H9 (cell line): Measurements from ENCODE around the gene DESI2. TPM values are rescaled to one million over a fixed set of nuclear protein-coding genes. Genes with fewer than 3 reads are reported as not detected.

ENCODE experiments used
- DNase-seq: peaks from one replicate; pipeline ENCODE4 v3.0.0-alpha.2; 2017
- H2AFZ ChIP-seq: one replicate; pipeline ENCODE4 v1.6.1; 2013; ENCODE audit warnings: mild to moderate bottlenecking, low read length, control low read depth, moderate library complexity
- H2AK5ac ChIP-seq: 2 replicates; pipeline ENCODE4 v1.6.1; 2013; ENCODE audit warnings: low read length, control low read depth, mixed read lengths; ENCODE audit not compliant: insufficient read length
- H2BK120ac ChIP-seq: one replicate; pipeline ENCODE4 v1.6.1; 2013; ENCODE audit warnings: low read depth, mild to moderate bottlenecking, low read length, control low read depth, inconsistent platforms; ENCODE audit not compliant: poor library complexity, severe bottlenecking
- H2BK12ac ChIP-seq: 2 replicates; pipeline ENCODE4 v1.6.1; 2013; ENCODE audit warnings: low read length, control low read depth, mixed read lengths, low read depth; ENCODE audit not compliant: insufficient read length
- H2BK15ac ChIP-seq: 2 replicates; pipeline ENCODE4 v1.6.1; 2013; ENCODE audit warnings: low read depth, low read length, control low read depth
- H2BK20ac ChIP-seq: one replicate; pipeline ENCODE4 v1.6.1; 2013; ENCODE audit warnings: low read depth, mild to moderate bottlenecking, low read length, control low read depth, inconsistent platforms; ENCODE audit not compliant: poor library complexity, severe bottlenecking
- H2BK5ac ChIP-seq: 2 replicates; pipeline ENCODE4 v1.6.1; 2013; ENCODE audit warnings: low read length, control low read depth, mixed read lengths; ENCODE audit not compliant: insufficient read length
- H3K14ac ChIP-seq: 2 replicates; pipeline ENCODE4 v1.6.1; 2013; ENCODE audit warnings: low read length, control low read depth; ENCODE audit not compliant: insufficient read depth
- H3K18ac ChIP-seq: 2 replicates; pipeline ENCODE4 v1.6.1; 2013; ENCODE audit warnings: low read depth, mild to moderate bottlenecking, mixed read lengths, low read length, control low read depth; ENCODE audit not compliant: insufficient read length
- H3K23ac ChIP-seq: 2 replicates; pipeline ENCODE4 v1.6.1; 2013; ENCODE audit warnings: low read length, control low read depth, mixed read lengths, low read depth; ENCODE audit not compliant: insufficient read length
- H3K23me2 ChIP-seq: 2 replicates; pipeline ENCODE4 v1.6.1; 2013; ENCODE audit warnings: low read depth, mild to moderate bottlenecking, mixed read lengths, low read length, control low read depth; ENCODE audit not compliant: insufficient read length, poor library complexity, severe bottlenecking
- H3K27ac ChIP-seq: 2 replicates; pipeline ENCODE4 v1.5.1; 2013; ENCODE audit warnings: low read length, control low read depth, mixed read lengths, low read depth; ENCODE audit not compliant: insufficient read length
- H3K27me3 ChIP-seq: 2 replicates; pipeline ENCODE4 v1.6.1; 2013; ENCODE audit warnings: low read length, control low read depth, inconsistent platforms; ENCODE audit not compliant: insufficient read depth
- H3K4ac ChIP-seq: 2 replicates; pipeline ENCODE4 v1.6.1; 2013; ENCODE audit warnings: low read depth, mild to moderate bottlenecking, control low read depth, inconsistent platforms, low read length, moderate library complexity
- H3K4me1 ChIP-seq: 2 replicates; pipeline ENCODE4 v1.6.1; 2013; ENCODE audit warnings: low read length, control low read depth, inconsistent platforms; ENCODE audit not compliant: insufficient read depth
- H3K4me2 ChIP-seq: 2 replicates; pipeline ENCODE4 v1.6.1; 2013; ENCODE audit warnings: low read length, control low read depth, mixed read lengths; ENCODE audit not compliant: insufficient read length, insufficient read depth
- H3K56ac ChIP-seq: 2 replicates; pipeline ENCODE4 v1.6.1; 2013; ENCODE audit warnings: low read depth, mild to moderate bottlenecking, mixed read lengths, low read length, control low read depth; ENCODE audit not compliant: insufficient read length
- H3K79me1 ChIP-seq: 2 replicates; pipeline ENCODE4 v1.6.1; 2013; ENCODE audit warnings: low read depth, mild to moderate bottlenecking, moderate library complexity, low read length, control low read depth, inconsistent platforms; ENCODE audit not compliant: insufficient read depth, poor library complexity, severe bottlenecking
- H3K79me2 ChIP-seq: 2 replicates; pipeline ENCODE4 v1.6.1; 2013; ENCODE audit warnings: low read length, control low read depth, inconsistent platforms; ENCODE audit not compliant: insufficient read depth
- H3K9ac ChIP-seq: 2 replicates; pipeline ENCODE4 v1.6.1; 2013; ENCODE audit warnings: low read length, control low read depth, mixed read lengths; ENCODE audit not compliant: insufficient read length; ENCODE audit errors: extremely low read depth
- H3K9me3 ChIP-seq: one replicate; pipeline ENCODE4 v1.6.1; 2013; ENCODE audit warnings: low read depth, low read length, inconsistent platforms; ENCODE audit not compliant: control insufficient read depth
- H3T11ph ChIP-seq: one replicate; pipeline ENCODE4 v1.6.1; 2013; ENCODE audit warnings: mild to moderate bottlenecking, low read length, control low read depth, inconsistent platforms
- H4K20me1 ChIP-seq: one replicate; pipeline ENCODE4 v1.6.1; 2013; ENCODE audit not compliant: control insufficient read depth, insufficient read length, insufficient read depth
- H4K5ac ChIP-seq: 2 replicates; pipeline ENCODE4 v1.6.1; 2013; ENCODE audit warnings: low read depth, mild to moderate bottlenecking, mixed read lengths, low read length, control low read depth; ENCODE audit not compliant: insufficient read length
- H4K8ac ChIP-seq: replicated peaks from 2 replicates; pipeline ENCODE4 v1.6.1; 2013; ENCODE audit warnings: low read length, control low read depth, mixed read lengths, low read depth; ENCODE audit not compliant: insufficient read length
- H4K91ac ChIP-seq: 2 replicates; pipeline ENCODE4 v1.6.1; 2013; ENCODE audit warnings: low read depth, mild to moderate bottlenecking, moderate library complexity, mixed read lengths, low read length, control low read depth; ENCODE audit not compliant: insufficient read length
- H3K27ac Mint-ChIP-seq, 3 experiments: 2 replicates in 2 of 3; 3 replicates in 1 of 3; pipeline ENCODE4 v1.8.0; 2020 to 2021; ENCODE audit warnings: mixed read lengths in 3 of 3, mild to moderate bottlenecking in 1 of 3, moderate library complexity in 1 of 3
- H3K27me3 Mint-ChIP-seq: 2 replicates; pipeline ENCODE4 v1.8.0; 2021; ENCODE audit warnings: low read depth, mild to moderate bottlenecking, moderate library complexity, mixed read lengths
- H3K36me3 Mint-ChIP-seq, 3 experiments: 2 replicates in 2 of 3; 3 replicates in 1 of 3; pipeline ENCODE4 v1.8.0; 2020 to 2021; ENCODE audit warnings: low read depth in 3 of 3, mixed read lengths in 3 of 3; ENCODE audit not compliant: insufficient read depth in 1 of 3
- H3K4me1 Mint-ChIP-seq, 2 experiments: 2 replicates each; pipeline ENCODE4 v1.8.0; 2020; ENCODE audit warnings: mixed read lengths in 2 of 2
- H3K4me3 Mint-ChIP-seq, 2 experiments: 2 replicates in 1 of 2; 3 replicates in 1 of 2; pipeline ENCODE4 v1.8.0; 2020 to 2021; ENCODE audit warnings: mild to moderate bottlenecking in 2 of 2, mixed read lengths in 2 of 2, moderate library complexity in 1 of 2
- H3K9me3 Mint-ChIP-seq, 2 experiments: 2 replicates in 1 of 2; 3 replicates in 1 of 2; pipeline ENCODE4 v1.8.0; 2020; ENCODE audit warnings: mild to moderate bottlenecking in 2 of 2, mixed read lengths in 2 of 2, moderate library complexity in 1 of 2
- CTCF ChIP-seq: fragments of 200-600 bp; sonication (generic); conservative IDR thresholded peaks from 3 replicates; pipeline ENCODE4 v1.8.0; 2021; ENCODE audit warnings: antibody characterized with exemption, mild to moderate bottlenecking
- WGBS: extraction: QIAGEN DNeasy Blood & Tissue Kit; methylation state at CpG from one replicate; pipeline ENCODE4 v1.1.7; 2013; ENCODE audit warnings: missing lambda C conversion rate, low lambda C conversion rate, mixed read lengths; ENCODE audit not compliant: insufficient read length; ENCODE audit errors: extremely low coverage; 5-methylcytosine and 5-hydroxymethylcytosine counted together
- total RNA-seq: library from RNA; stranded (reverse); gene quantifications from 2 replicates; pipeline ENCODE4 v1.2.1, GENCODE V29; 2021

The DESI2 gene
- total RNA-seq, 1 experiment from 2014 or later, result 89.9 TPM

- Histone ChIP-seq H2BK5ac (no peak overlapping the region), H4K8ac (no peak overlapping the region), H3K27ac (no peak overlapping the region), H2BK20ac (no peak overlapping the region), H3K23me2 (no peaks in the 10 kb centered on the region), H3K79me1 (no peaks in the 10 kb centered on the region), H3K4me2 (no peak overlapping the region), H3K9ac (no peak overlapping the region), H2BK12ac (no peak overlapping the region), H2BK15ac (no peak overlapping the region), H3K27me3 (no peaks in the 10 kb centered on the region), H2AFZ (no peak overlapping the region), H4K91ac (no peak overlapping the region), H3T11ph (no peak overlapping the region), H3K79me2 (no peaks in the 10 kb centered on the region), H2BK120ac (no peak overlapping the region), H2AK5ac (no peak overlapping the region), H3K18ac (no peak overlapping the region), H4K20me1 (no peaks in the 10 kb centered on the region), H3K23ac (no peak overlapping the region), H3K4ac (no peak overlapping the region), H4K5ac (no peak overlapping the region), H3K9me3 (no peaks in the 10 kb centered on the region), H3K14ac (no peak overlapping the region), H3K4me1 (peaks cover 3% of the 10 kb centered on the region; the same call in 1 of the 2 replicates), H3K56ac (no peak overlapping the region)
- no peak for TF ChIP-seq CTCF
- DNase-seq, result no peak
- Mint-ChIP-seq H3K4me1 (peaks cover 5% of the 10 kb centered on the region in 2 experiments), H3K9me3 (no peaks in the 10 kb centered on the region), H3K27me3 (no peaks in the 10 kb centered on the region), H3K27ac (peak overlapping the region in 2 of 3 experiments; percentile 43 to 83; a peak in 1 of 7 replicates), H3K4me3 (no peak overlapping the region), H3K36me3 (peaks cover 0 to 2% (median 0%) of the 10 kb centered on the region in 3 experiments; a peak in 1 of 7 replicates)
- WGBS, result no CpG with 5 or more reads among the region's 6 CpGs
These were observed 47.0 kb upstream of the DESI2 start for GRCh38 chr1:244605835-244606370.
